RCC 7860 (cell line): ENCODE measurements around the gene RNF135.
"Not testable (repeated sequence)": the region's sequence is repeated elsewhere in the genome, so short reads cannot be mapped to it uniquely, and the experiment has no call there.

Experiments
- DNase-seq: peaks from one replicate; pipeline ENCODE4 v3.0.0-alpha.2; 2015; ENCODE audit warnings: low spot score
- FAIRE-seq: peaks from 2 replicates; lab custom pipeline; 2012; peaks lifted over from hg19 to GRCh38; lab: Jason Lieb, UNC

The RNF135 gene

GRCh38 chr17:30970831-30971567, at the start of gene RNF135:
RNF135 (plus strand) TSS chr17:30971039; CDS start chr17:30971074, 35 bp downstream.
- DNase-seq, result peak; percentile 86
- FAIRE-seq, result peak; percentile 40

GRCh38 chr17:30921544-30922196, 49.2 kb upstream of the RNF135 start, which contains the start of gene ADAP2:
ADAP2 (plus strand) TSS chr17:30921945; CDS start chr17:30922015, 70 bp downstream.
- FAIRE-seq (no peak), DNase-seq (peak; percentile 17)

- FAIRE-seq, result no peak
- no peak for DNase-seq
These were observed 48.4 kb upstream of the RNF135 start for GRCh38 chr17:30922235-30923030.

- DNase-seq, result no peak
- no peak for FAIRE-seq
These were observed 46.5 kb upstream of the RNF135 start for GRCh38 chr17:30924341-30924740.

GRCh38 chr17:30926516-30926915, 44.3 kb upstream of the RNF135 start:
- peak; percentile 20 for DNase-seq
- FAIRE-seq, result no peak

- no peak for FAIRE-seq
- DNase-seq, result no peak
These were observed 43.1 kb upstream of the RNF135 start for GRCh38 chr17:30927756-30928155.

- no peak for FAIRE-seq
- DNase-seq, result no peak
These were observed 42.3 kb upstream of the RNF135 start for GRCh38 chr17:30928584-30928983.

GRCh38 chr17:30929081-30929633, 41.7 kb upstream of the RNF135 start:
- FAIRE-seq, result no peak

GRCh38 chr17:30929861-30930260, 41.0 kb upstream of the RNF135 start:
- not testable (repeated sequence) for FAIRE-seq, DNase-seq

More at GRCh38 chr17:30929081-30929633, 41.7 kb upstream of the RNF135 start:
- DNase-seq, result no peak

- no peak for DNase-seq
- no peak for FAIRE-seq
These were observed 40.3 kb upstream of the RNF135 start for GRCh38 chr17:30930495-30930894.

GRCh38 chr17:30931582-30931981, 39.3 kb upstream of the RNF135 start:
- DNase-seq, FAIRE-seq: not testable (repeated sequence)

- no peak for DNase-seq
- no peak for FAIRE-seq
These were observed 36.9 kb upstream of the RNF135 start for GRCh38 chr17:30933966-30934365.

- DNase-seq (no peak), FAIRE-seq (no peak)
These were observed 31.7 kb upstream of the RNF135 start for GRCh38 chr17:30939051-30939689.

GRCh38 chr17:30942308-30943079, 28.3 kb upstream of the RNF135 start:
- FAIRE-seq (peak; percentile 96), DNase-seq (peak; percentile 78)

- DNase-seq (no peak), FAIRE-seq (no peak)
These were observed 23.0 kb upstream of the RNF135 start for GRCh38 chr17:30947796-30948195.

GRCh38 chr17:30950189-30950588, 20.6 kb upstream of the RNF135 start:
- no peak for DNase-seq
- no peak for FAIRE-seq

- peak; percentile 87 for DNase-seq
- FAIRE-seq, result peak; percentile 83
These were observed 20.0 kb upstream of the RNF135 start for GRCh38 chr17:30950669-30951399.

- DNase-seq (no peak), FAIRE-seq (no peak)
These were observed 18.0 kb upstream of the RNF135 start for GRCh38 chr17:30952638-30953393.
